ENCODE data around the gene PITRM1.

PITRM1 gene

DNA sequence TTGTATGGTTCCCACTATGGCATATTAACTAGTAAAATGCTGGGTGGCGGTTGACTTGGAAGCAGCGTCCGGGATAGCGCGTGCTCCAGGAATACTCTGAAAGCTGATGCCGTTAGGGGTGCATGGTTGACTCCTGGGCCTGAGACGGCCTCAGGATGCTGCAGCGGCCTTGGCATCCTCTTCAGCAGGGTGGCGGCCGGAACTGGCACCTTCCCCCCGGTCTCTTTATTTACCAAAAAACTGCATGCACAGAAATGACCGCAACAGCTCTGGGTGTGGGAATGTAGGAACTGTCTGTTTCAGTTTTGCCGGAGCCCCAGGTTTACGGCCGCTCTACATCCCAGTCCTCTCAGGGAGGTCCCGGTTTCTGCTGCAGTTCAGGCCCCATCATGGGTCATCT, 76.4 kb downstream of the PITRM1 start:
- DNase-seq, result no peak

GRCh38 chr10:3095373-3096139, 77.0 kb downstream of the PITRM1 start:
- no peak for DNase-seq

DNA sequence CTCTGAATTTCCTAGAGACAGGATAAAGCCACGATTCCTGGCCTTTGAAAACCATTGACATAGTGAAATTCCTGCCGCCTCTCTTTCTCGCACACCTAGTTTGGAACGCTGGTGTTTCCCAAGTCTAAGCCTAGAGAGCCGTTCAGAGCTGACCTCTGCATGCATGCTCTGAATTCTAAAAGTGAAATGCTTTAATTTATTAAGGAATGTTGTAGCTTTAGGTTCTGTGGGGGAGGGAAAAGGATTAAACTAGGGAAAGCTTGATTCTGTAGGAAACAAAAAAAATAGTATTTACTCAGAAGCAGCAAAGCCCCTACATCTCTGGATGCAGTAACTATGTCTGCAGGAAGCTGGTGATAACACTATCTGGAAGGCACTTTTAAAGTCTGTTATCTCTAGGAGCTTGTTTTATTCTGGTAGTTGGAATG, 78.0 kb downstream of the PITRM1 start:
- DNase-seq, result no peak

- DNase-seq, result no peak
These were observed 78.6 kb downstream of the PITRM1 start for GRCh38 chr10:3093996-3094395.

DNA sequence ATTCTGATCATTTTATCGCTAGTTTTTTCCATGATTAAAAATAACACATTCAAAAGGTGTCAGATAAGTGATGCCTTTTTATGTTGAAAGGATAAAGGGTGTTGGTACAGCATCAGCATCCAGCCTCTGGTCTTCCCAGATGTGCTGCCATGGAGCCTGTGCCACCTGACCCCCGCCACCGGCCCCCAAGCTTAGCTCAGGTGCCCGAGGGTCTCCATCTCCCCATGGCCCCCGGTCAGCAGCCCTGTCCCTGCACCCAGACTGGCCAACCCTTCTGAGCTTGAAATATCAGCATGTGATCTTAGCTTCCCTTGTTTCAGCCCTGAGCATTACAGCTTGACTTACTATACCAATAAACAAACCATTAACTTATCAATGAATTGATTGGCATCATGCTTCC, 80.7 kb downstream of the PITRM1 start:
- no peak for DNase-seq

- no peak for DNase-seq
These were observed 81.4 kb downstream of the PITRM1 start for GRCh38 chr10:3090914-3091787.

DNA sequence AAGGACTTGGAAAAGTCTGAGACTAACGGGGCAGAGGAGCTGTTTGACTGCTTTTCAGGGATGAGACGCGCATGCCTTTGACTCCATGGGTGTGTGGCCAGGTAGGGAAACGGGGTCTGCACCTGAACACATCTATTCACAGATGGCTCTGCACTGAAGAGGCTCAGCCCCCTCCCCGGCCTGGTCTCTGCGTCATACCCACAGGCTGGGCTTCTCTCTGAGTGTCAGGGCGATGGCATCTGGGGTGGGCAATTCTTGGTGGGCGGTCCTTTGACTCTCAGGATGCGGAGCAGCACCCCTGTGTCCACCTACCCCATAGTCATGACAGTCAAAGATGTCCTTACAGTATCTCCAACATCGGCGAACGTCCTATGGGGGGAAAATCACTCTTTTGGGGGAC, 82.2 kb downstream of the PITRM1 start:
- DNase-seq, result no peak
